HG02642 (cell line): ENCODE results near the gene NCAPD2.
A peak's percentile ranks its signal among the peaks of the same experiment; 100 is the strongest.
"Not testable (repeated sequence)": the region's sequence is repeated elsewhere in the genome, so short reads cannot be mapped to it uniquely, and the experiment has no call there.

ENCODE experiments used
- ATAC-seq: cut with Tn5 transposase; IDR thresholded peaks from one replicate; pipeline ENCODE4 v1.9.1; 2021; ENCODE audit warnings: mild to moderate bottlenecking; ENCODE audit not compliant: unreplicated experiment, poor library complexity

The NCAPD2 gene

GRCh38 chr12:6488240-6488639 lies 5.7 kb upstream of the NCAPD2 start:
- ATAC-seq: no peak

GRCh38 chr12:6489449-6489848 lies 4.5 kb upstream of the NCAPD2 start:
- ATAC-seq: no peak

- not testable (repeated sequence) for ATAC-seq
Measured at GRCh38 chr12:6490673-6491072, 3.2 kb upstream of the NCAPD2 start.

- peak; percentile 74 for ATAC-seq
Measured at GRCh38 chr12:6492838-6493496, 935 bp upstream of the NCAPD2 start, which contains the start of gene MRPL51. Gene MRPL51 (minus strand): TSS chr12:6493262. CDS start chr12:6493136, 126 bp downstream.

- no peak for ATAC-seq
Measured at GRCh38 chr12:6494258-6494743, 399 bp downstream of the NCAPD2 start.

GRCh38 chr12:6494968-6495367 lies 1.1 kb downstream of the NCAPD2 start:
- ATAC-seq: no peak

- ATAC-seq: not testable (repeated sequence)
Measured at GRCh38 chr12:6497291-6497690, 3.4 kb downstream of the NCAPD2 start.

- ATAC-seq: no peak
Measured at GRCh38 chr12:6500466-6500865, 6.6 kb downstream of the NCAPD2 start.

- ATAC-seq: no peak
Measured at GRCh38 chr12:6507102-6507998, 13.4 kb downstream of the NCAPD2 start.

- ATAC-seq: no peak
Measured at GRCh38 chr12:6508087-6508486, 14.2 kb downstream of the NCAPD2 start.

GRCh38 chr12:6520186-6520585 lies 26.3 kb downstream of the NCAPD2 start:
- no peak for ATAC-seq

- ATAC-seq: no peak
Measured at GRCh38 chr12:6522193-6522592, 28.3 kb downstream of the NCAPD2 start.

GRCh38 chr12:6523708-6524107 lies 29.8 kb downstream of the NCAPD2 start:
- ATAC-seq: no peak

- ATAC-seq: no peak
Measured at GRCh38 chr12:6524648-6525047, 30.7 kb downstream of the NCAPD2 start.

- ATAC-seq: no peak
Measured at GRCh38 chr12:6526201-6526600, 32.3 kb downstream of the NCAPD2 start.

- no peak for ATAC-seq
Measured at GRCh38 chr12:6526766-6527525, 33.0 kb downstream of the NCAPD2 start.

- no peak for ATAC-seq
Measured at GRCh38 chr12:6527711-6528110, 33.8 kb downstream of the NCAPD2 start.

- ATAC-seq: no peak
Measured at GRCh38 chr12:6528539-6529235, 34.8 kb downstream of the NCAPD2 start.

- ATAC-seq: no peak
Measured at GRCh38 chr12:6529291-6529737, 35.4 kb downstream of the NCAPD2 start.
